Mesothelial cell of epicardium (in vitro differentiated cells): ENCODE data around the gene HTATIP2. TPM values are rescaled to one million over a fixed set of nuclear protein-coding genes. Genes with fewer than 3 reads are reported as not detected.

Source experiments
- DNase-seq, 2 experiments: peaks; one replicate each; pipeline ENCODE4 v3.0.0; 2021; ENCODE audit warnings: low spot score in 2 of 2; ENCODE audit not compliant: unreplicated experiment in 2 of 2
- H3K27ac Mint-ChIP-seq: 2 replicates; pipeline ENCODE4 v1.8.0; 2021; ENCODE audit warnings: mixed read lengths
- H3K27me3 Mint-ChIP-seq: 2 replicates; pipeline ENCODE4 v1.8.0; 2021; ENCODE audit warnings: low read depth, mixed read lengths
- H3K36me3 Mint-ChIP-seq: 2 replicates; pipeline ENCODE4 v1.8.0; 2021; ENCODE audit warnings: mixed read lengths
- H3K4me1 Mint-ChIP-seq: 2 replicates; pipeline ENCODE4 v1.8.0; 2021; ENCODE audit warnings: mixed read lengths
- H3K4me3 Mint-ChIP-seq: 2 replicates; pipeline ENCODE4 v1.8.0; 2021; ENCODE audit warnings: mild to moderate bottlenecking, moderate library complexity, mixed read lengths
- H3K9me3 Mint-ChIP-seq: 2 replicates; pipeline ENCODE4 v1.8.0; 2021; ENCODE audit warnings: mixed read lengths
- total RNA-seq: library from RNA; stranded (reverse); gene quantifications from 3 replicates; pipeline ENCODE4 v1.2.1, GENCODE V29; 2021
- TF ChIP-seq, protein P1 (sequence below): fragments of 200-600 bp; sonication (generic); IDR thresholded peaks from one replicate; pipeline ENCODE4 v1.5.0; 2021; ENCODE audit warnings: antibody characterized with exemption; ENCODE audit not compliant: unreplicated experiment

Gene HTATIP2
- total RNA-seq, 1 donor from 2014 or later = 11.1 TPM

DNA sequence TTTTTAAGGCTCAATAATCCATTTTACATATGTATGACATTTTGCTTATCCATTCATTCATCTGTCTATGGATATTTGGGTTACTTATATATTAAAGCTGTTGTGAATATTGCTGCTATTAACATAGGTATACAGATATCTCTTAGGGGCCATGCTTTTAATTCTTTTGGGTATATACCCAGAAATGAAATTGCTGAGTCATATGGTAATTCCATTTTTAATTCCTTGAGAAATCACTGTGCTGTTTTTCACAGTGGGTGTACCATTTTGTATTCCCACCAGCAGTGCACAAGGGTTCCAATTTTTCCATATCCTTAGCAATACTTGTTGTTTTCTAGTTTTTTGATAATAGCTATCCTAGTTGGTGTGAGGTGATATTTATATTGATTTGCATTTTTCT, 43.0 kb downstream of the HTATIP2 start:
- no peaks in the 10 kb centered on the region for H3K4me1 Mint-ChIP-seq
- no peak overlapping the region for H3K27ac Mint-ChIP-seq
- H3K4me3 Mint-ChIP-seq = no peak overlapping the region
- TF ChIP-seq, protein P1, sequence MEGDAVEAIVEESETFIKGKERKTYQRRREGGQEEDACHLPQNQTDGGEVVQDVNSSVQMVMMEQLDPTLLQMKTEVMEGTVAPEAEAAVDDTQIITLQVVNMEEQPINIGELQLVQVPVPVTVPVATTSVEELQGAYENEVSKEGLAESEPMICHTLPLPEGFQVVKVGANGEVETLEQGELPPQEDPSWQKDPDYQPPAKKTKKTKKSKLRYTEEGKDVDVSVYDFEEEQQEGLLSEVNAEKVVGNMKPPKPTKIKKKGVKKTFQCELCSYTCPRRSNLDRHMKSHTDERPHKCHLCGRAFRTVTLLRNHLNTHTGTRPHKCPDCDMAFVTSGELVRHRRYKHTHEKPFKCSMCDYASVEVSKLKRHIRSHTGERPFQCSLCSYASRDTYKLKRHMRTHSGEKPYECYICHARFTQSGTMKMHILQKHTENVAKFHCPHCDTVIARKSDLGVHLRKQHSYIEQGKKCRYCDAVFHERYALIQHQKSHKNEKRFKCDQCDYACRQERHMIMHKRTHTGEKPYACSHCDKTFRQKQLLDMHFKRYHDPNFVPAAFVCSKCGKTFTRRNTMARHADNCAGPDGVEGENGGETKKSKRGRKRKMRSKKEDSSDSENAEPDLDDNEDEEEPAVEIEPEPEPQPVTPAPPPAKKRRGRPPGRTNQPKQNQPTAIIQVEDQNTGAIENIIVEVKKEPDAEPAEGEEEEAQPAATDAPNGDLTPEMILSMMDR = no peak
- H3K9me3 Mint-ChIP-seq = no peaks in the 10 kb centered on the region
- peaks cover 12% of the 10 kb centered on the region for H3K36me3 Mint-ChIP-seq
- DNase-seq = no peak
- H3K27me3 Mint-ChIP-seq = no peaks in the 10 kb centered on the region

DNA sequence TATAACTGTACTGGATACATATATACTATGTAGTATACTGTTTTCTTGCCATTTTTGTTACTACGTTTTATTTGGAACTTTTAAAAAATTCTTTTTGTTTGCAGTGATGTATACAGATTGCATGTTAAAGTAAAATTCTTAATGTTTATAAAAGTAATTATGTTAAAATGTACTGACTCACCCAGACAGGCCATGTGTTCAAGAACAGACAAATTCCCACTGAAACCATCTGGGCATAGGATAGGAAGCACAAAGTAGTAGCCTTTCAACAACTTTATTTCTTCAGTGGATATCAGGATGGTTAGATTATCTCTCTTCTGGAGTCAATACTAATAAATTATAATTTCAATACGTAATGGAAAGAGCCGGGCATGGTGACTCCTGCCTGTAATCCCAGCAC, 43.8 kb downstream of the HTATIP2 start:
- H3K27ac Mint-ChIP-seq = no peak overlapping the region
- H3K4me1 Mint-ChIP-seq = no peaks in the 10 kb centered on the region
- TF ChIP-seq, protein P1 = no peak

DNA sequence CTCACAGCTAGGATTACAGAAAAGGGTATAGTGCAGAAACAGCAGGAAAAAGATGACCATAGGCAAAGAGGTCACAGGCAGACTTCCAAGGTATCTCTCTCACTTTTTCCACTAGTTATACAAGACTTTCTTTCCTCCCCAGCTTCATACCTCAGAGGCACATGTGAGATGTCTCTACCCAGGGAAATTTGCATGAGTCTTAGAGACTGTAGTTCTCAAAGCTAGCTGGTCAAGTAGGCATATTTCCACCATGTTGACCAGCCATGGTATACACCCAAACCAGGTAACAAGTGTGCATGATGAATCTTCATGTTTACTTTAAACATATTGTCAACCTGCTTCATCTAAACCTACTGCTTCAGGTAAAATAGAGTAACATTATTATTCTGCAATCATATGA, 51.9 kb downstream of the HTATIP2 start:
- H3K4me1 Mint-ChIP-seq = peaks cover 6% of the 10 kb centered on the region
- H3K36me3 Mint-ChIP-seq = peaks cover 18% of the 10 kb centered on the region
- H3K27ac Mint-ChIP-seq = no peak overlapping the region
- H3K9me3 Mint-ChIP-seq = no peaks in the 10 kb centered on the region
- TF ChIP-seq, protein P1 = no peak
- no peaks in the 10 kb centered on the region for H3K27me3 Mint-ChIP-seq
- DNase-seq = no peak
- no peak overlapping the region for H3K4me3 Mint-ChIP-seq

More for the DNA sequence above, 43.8 kb downstream of the HTATIP2 start:
- no peaks in the 10 kb centered on the region for H3K27me3 Mint-ChIP-seq
- H3K9me3 Mint-ChIP-seq = no peaks in the 10 kb centered on the region
- no peak overlapping the region for H3K4me3 Mint-ChIP-seq
- peaks cover 18% of the 10 kb centered on the region for H3K36me3 Mint-ChIP-seq
- DNase-seq = no peak

DNA sequence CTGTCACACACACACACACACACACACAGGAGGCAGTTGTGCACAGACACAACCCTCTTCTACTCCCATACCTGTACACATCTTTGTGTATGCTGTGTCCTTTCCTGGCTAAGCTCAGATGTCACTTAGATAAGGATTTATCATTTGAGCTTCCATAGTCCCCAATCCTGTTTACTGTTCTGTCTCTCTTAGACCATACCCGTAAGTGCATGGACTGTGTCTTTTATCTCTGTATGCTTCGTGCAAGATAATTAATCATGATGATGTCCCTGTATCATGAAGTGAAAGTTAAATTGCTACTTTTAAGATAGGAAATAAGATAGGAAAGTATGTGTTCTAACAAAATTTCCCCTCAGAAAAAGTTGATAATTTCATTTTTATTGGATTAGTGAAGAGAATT, 54.3 kb downstream of the HTATIP2 start:
- Mint-ChIP-seq H3K4me1 (peaks cover 6% of the 10 kb centered on the region), H3K9me3 (no peaks in the 10 kb centered on the region), H3K27ac (no peak overlapping the region), H3K4me3 (no peak overlapping the region), H3K27me3 (no peaks in the 10 kb centered on the region), H3K36me3 (peaks cover 24% of the 10 kb centered on the region)
- TF ChIP-seq, protein P1 = no peak
- DNase-seq = no peak

DNA sequence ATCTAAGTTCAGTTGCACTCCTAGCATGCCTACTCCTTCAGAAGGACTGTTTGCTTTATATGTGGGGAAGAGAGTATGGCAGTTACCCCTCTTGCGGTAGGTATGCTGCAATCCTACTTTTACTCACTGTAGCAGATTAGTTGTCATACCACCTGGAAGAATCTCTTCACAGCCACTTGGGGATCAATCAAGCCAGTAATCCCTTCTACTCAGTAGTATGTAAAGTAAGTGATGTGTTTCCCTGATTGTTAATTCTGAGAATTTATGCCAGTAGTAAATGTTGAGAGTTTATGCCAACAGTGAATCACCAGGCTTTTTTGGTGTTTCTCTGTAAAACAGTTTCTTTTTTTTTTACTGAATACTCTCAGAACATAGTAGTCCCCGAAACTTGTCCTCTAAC, 58.4 kb downstream of the HTATIP2 start:
- Mint-ChIP-seq H3K4me3 (no peak overlapping the region), H3K36me3 (peaks cover 21% of the 10 kb centered on the region), H3K27ac (no peak overlapping the region), H3K4me1 (peaks cover 6% of the 10 kb centered on the region), H3K27me3 (no peaks in the 10 kb centered on the region), H3K9me3 (no peaks in the 10 kb centered on the region)
- TF ChIP-seq, protein P1 = no peak
- DNase-seq = no peak

GRCh38 chr11:20429216-20429615, 65.7 kb downstream of the HTATIP2 start:
- no peaks in the 10 kb centered on the region for H3K9me3 Mint-ChIP-seq
- H3K4me3 Mint-ChIP-seq = no peak overlapping the region
- no peak overlapping the region for H3K27ac Mint-ChIP-seq
- no peak for DNase-seq
- H3K27me3 Mint-ChIP-seq = no peaks in the 10 kb centered on the region
- no peaks in the 10 kb centered on the region for H3K4me1 Mint-ChIP-seq
- TF ChIP-seq, protein P1 = no peak
- peaks cover 12% of the 10 kb centered on the region for H3K36me3 Mint-ChIP-seq
